Measurements from ENCODE around the gene ATG4C.

DNA sequence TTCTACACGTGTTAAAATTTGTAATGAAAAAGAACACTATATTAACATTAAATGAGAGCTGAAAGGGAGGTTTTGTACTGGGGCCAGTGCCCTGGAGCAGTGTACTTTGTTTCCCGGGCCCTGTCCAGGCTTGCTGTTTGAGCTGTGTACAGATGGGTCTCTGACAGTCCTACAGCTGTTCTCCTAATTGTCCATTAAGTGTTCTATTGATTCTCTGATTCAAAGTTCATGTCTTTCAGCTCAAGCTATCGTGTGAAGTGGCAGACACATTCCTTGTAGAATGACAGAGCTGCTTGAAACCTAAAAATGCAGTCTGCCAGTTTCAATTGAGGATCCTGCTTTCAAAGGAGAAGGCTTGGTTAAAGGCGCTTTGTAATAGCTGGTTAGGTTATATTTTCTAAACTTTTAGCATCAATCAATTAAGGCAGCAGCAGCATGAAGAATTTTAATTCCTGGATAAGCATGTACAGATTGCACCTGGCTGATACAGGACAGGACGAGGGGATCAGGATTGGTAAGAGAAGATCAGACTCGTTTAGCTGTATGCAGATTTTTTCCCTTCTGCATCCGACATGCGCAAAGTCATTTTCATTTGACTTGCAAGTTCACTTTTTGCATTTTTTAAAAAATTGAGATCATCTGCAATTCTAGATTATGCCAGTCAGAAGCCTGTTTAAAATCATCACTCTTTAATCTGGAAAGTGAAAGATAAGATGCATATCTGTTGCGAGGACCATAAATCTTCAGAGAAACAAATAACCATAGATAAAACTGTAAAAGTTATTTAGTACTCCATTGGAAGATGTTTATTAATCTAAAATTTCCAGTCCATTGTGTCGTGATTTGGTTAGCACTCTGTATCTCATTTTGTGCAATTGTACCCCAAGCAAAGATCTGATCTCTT, 98.5 kb downstream of the ATG4C start:
- TF ChIP-seq, protein P1, sequence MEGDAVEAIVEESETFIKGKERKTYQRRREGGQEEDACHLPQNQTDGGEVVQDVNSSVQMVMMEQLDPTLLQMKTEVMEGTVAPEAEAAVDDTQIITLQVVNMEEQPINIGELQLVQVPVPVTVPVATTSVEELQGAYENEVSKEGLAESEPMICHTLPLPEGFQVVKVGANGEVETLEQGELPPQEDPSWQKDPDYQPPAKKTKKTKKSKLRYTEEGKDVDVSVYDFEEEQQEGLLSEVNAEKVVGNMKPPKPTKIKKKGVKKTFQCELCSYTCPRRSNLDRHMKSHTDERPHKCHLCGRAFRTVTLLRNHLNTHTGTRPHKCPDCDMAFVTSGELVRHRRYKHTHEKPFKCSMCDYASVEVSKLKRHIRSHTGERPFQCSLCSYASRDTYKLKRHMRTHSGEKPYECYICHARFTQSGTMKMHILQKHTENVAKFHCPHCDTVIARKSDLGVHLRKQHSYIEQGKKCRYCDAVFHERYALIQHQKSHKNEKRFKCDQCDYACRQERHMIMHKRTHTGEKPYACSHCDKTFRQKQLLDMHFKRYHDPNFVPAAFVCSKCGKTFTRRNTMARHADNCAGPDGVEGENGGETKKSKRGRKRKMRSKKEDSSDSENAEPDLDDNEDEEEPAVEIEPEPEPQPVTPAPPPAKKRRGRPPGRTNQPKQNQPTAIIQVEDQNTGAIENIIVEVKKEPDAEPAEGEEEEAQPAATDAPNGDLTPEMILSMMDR (IDR thresholded peaks at IDR 0.05) = no peak
- TF ChIP-seq POLR2A (IDR thresholded peaks at IDR 0.05) = no peak

All from testis (tissue), 2 donors.